Kidney capillary endothelial cell (primary cell): ENCODE results near the gene TM4SF1.
A peak's percentile ranks its signal among the peaks of the same experiment; 100 is the strongest.
"Not testable (repeated sequence)": the region's sequence is repeated elsewhere in the genome, so short reads cannot be mapped to it uniquely, and the experiment has no call there.

ENCODE experiments used
- DNase-seq: peaks from one replicate; pipeline ENCODE4 v3.0.0-alpha.2; 2018; ENCODE audit warnings: low spot score

Gene TM4SF1

DNA sequence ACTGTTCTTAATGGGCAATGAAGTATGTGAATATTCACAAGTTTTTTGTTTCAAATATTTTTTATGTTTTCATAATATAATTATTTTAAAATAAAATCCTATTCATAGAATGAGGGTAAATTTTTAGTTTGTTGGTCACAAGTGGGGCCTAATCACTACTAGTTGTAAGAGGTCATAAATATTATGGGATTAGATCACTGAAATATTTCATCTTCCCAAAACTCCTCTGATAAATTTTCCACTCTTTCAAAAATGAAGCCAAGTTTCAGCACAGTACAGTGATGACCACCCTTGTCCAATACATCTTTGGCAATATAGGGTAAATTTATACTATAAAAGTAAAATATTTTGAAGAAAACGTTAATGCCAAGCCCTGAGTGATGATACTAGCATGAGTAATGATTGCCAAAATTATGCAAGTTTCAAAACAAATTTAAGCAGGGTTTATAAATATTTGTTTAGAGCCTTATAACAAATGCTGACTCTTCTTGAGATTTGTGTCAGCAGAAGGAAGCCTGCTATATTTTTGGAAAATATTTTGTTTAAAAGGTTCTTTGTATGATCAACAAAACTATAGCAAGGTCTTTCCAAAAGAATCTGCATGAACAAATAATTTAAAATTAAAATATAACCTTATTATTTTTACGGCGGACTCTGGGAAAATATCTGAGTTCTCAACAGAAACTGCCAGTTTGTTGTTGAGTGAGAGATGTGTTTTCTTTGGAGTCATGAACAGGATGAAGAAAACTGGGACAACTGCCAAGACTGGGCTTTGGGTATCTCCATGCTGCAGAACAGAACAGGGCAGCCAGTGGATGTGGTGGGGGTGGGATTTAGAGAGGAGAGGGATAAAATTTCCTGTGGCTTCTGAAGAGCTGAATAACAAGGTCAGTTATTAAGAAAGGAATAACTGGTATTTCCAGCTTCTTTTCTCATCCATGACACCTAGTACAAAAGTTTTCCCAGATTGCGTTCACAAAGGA is 17.9 kb upstream of the TM4SF1 start:
- DNase-seq: no peak

DNA sequence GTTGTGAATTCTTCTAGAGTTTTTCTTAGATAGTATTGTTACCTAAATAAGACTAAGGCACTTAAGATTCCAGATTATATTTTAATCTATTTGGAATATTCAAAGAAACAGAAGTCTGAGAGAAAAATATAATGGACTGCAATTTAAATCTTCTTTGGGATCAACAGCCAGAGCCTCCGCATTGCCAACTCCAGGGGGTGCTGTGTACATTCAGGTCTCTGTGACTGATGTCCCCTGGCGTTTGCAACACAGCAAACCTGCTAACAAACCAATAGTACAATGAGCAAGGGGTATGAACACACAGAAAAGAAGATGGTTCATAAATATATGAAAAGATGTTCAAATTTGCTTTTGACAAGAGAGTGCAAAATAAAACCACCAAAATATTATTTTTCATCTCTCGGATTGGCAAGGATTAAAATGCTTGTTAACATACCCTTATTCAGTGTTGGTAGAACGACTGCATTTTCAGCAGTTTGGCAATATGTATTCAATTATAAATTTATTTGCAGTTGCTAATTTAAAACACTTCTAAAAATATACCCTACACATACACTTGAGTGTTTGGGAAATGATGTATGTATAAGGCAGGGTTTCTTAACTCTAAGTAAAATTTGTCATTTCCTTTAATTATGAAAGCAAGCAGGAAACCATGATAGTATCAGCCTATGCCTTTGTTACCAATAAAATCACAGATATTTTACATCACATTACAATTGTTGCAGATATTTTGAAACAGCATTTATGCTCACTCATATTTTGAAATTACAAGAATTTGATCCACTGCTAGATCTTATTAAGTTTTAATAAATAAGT is 16.1 kb upstream of the TM4SF1 start:
- DNase-seq: peak; percentile 84

DNA sequence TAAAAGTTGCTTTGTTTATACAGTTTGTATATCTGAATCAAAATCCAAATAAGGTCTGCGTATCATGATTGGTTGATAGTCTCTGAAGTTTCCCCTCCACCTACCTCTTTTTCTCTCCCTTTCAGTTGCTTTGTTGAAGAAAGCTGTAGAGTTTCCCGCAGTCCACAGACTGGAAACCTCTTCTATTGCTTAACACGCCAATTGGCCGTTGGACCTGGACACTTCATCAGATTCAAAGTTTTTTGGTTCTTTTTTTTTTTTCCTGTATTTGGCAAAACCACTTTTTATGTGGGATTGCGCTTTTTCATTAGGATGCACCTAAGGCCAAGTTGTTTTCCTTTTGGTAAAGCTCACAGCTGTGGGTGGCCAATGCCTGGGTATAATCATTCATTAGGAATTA is 14.5 kb upstream of the TM4SF1 start:
- no peak for DNase-seq

DNA sequence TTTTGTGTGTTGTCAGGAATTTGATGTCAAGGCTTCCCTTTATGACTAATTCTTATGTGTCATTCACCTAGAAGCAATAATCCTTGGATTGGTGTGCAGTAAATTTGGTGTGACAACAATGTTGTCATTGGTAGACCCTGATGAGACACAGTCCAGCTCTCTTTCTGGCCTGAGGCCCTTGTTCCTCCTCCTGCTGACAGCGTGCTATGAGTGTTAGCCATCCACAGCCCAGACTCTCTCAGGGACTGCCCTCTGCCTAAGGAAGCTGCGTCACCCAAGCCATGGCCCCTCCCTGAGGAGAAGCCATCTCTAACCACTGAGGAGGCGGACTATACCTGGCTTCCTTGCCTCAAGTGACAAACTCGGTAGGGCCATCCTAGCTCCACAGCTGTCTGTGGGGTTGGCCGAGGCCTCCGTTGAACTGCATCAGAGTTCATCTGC is 13.3 kb upstream of the TM4SF1 start:
- no peak for DNase-seq

DNA sequence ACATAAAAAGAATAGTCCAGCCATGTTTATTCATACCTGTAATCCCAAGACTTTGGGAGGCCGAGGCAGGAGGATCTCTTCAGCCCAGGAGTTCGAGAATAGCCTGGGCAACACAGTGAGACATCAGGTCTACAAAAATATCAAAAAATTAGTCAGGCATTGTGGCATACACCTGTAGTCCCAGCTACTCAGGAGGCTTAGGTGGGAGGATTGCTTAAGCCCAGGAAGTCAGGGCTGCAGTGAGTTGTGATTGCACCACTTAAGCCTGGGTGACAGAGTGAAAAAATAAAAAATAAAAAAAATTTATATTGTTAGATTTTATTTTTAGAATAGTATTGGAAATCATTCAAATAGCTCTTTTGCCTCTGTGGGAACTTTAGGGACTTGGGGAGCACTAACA is 12.8 kb upstream of the TM4SF1 start:
- no peak for DNase-seq

DNA sequence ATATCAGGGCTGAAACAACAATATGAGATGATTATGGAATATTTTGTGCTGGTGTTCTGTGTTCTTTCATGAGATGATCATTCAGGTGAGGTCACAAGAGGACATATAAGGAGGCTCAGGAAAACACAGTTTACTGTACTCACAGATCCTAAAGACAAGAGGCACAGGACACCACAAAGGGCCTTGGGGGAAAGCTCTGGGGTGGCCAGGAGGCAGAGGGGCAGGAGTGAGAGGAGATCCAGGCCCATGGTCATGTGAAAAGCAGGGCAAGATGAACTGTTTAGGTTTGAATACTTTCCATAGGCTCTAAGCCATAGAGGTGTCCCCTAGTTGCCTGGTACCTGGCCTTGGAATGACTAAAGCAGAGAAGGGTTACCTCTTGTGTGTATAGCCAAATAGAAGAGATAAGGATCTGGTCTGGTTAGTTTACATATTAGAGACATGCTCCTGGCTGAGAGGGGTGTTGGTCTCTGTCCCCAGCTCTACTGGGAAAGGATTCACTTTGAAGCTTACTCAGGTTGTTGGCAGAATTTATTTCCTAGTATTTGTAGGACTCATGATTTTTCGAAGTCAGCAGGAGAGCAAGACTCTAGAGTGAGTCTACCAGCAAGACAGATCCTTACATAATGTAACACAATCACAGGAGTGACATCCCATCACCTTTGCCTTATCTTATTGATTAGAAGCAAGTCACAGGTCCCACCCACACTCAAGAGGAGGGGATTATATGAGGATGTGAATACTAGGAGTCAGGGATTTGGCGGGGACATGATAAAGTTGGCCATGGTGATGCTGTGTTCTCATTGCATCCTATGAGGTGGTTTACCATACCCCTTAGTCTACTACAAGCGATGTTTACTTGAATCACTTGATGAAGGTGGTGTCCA is 11.3 kb upstream of the TM4SF1 start:
- no peak for DNase-seq

DNA sequence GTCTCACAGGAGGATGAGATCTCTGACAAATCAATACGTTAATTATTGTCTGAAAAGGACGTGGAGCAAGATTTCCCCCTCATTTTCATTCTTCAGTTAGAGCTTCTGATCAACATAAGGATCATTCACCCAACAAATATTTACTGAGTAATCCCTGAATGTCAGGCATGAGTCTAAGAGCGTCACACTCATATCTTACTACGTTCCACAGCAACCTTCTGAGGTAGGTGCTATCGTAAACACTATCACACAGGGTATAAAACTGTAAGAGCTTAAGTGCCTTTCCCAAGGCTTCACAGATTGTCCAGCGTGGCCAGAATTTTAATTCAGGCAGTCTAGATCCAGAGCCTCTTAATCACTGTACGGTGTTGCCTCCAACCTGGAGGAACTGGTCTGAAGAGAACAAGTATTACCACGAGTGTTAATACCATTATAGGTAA is 10.6 kb upstream of the TM4SF1 start:
- no peak for DNase-seq

DNA sequence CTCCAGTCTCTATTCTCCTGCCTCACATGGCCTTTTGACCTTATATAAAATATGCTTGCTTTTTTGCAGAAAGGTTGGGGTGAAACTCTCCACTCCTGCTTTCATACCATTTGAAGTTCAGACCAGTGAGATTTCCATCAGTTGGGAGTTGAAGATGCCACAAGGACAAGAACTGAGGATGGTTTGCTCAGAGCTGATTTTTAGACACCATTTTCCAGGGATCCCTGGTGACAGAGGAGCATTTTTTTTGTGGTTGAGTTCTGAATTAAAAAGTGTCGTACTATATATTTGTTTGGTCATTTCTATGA is 8.8 kb upstream of the TM4SF1 start:
- DNase-seq: no peak

DNA sequence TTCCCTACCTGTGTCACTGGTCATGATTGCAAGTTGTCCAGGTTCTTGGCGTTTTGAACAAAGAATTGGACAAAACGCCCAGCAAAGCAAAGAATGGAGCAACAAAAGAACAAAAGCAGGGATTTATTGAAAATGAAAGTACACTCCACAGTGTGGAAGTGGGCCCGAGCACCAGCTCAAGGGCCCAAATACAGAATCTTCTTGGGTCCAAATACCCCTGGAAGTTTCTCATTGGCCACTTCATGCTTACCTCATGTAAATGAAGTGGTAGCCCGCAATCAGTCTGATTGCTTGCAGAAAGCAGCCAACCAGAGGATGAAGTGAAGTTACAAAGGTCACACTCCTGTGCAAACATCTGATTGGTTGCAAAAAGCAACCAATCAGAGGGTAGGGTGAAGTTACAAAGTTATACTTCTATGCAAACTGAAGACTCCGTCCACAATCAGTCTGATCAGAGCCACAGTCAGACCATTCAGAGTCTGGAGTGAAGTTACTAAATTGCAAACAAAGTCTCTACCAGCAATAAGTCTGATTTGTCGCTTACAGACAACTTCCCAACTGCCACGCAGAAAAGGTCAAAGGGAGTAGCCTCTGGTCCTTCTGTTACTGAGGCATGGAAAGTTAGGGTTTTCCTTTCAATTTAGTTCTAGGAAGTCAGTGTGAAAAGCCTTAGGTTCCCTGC is 8.3 kb upstream of the TM4SF1 start:
- no peak for DNase-seq

DNA sequence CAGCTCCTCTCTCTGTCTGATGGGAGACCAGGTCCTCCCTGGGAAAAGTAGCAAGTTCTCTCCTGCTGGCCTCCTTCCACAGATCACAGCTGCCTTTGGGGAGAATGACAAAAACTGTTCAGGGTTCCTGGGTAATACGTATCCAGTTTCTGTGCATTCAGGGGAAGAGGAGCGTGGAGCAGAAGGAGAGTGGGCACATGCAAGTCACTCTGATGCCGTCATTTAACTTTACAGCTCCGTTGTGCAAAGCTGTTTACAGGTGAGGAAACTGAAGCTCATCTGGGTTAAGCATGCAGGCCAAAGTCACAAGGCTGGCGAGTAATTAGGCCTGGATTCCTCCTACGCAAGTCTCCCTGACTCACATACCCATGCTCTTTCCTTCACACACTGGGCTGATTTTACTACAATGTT is 7.5 kb upstream of the TM4SF1 start:
- no peak for DNase-seq

DNA sequence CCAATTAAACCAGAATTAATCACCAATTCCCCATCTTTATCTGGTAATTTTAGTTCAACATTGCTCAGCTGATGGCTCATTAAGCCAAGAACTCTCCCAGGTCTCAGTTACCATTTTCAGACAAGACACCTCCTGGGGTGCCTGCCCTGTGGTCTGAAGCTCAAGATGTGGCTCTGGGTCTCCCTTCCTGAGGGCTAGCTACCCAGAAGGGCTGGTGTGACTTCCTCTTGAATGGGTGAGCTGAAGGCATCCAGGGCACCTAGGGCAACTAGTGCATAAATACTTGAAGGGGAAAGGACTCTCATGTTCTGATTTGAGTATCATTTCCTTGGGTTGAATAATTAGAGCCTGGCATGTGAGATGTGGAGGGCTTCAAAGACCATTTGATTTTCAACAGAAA is 6.7 kb upstream of the TM4SF1 start:
- no peak for DNase-seq

DNA sequence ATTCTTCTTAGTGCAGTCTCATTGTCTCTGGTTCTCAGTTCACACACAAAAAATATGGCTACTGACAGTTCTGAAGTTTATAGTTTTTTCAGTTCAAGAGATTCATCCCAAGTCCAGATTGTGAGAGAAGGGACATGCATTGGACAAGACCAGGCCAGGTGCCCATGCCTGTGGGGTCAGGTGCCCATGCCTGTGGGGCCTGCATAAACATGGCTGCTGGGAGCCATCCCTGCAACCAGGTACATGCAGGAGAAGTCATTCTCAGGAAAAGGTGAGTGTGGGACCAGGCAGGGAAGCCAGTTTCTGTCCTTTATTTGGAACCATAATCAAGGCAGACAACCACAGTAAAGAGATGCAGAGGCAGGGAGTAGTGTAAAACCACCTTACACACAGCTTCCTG is 6.3 kb upstream of the TM4SF1 start:
- DNase-seq: no peak

DNA sequence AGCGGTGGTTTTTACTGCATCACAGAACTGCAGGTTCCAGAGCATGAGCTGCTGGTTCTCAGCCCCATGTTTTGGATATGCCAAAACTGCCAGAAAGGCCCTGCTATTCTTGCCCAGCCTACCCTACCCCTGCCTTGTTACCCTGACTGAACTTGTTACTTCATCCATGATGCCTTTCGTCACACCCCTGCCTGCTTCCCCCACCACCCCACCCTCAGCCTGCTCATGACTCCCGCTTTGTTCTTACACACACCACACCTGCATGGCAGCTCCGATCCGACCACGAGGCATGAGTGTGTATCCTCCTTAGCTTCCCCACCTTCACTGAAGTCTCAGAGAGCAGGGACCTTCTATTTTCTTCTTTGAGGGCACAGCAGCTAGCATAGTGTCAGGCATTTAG is 5.1 kb upstream of the TM4SF1 start:
- DNase-seq: no peak

DNA sequence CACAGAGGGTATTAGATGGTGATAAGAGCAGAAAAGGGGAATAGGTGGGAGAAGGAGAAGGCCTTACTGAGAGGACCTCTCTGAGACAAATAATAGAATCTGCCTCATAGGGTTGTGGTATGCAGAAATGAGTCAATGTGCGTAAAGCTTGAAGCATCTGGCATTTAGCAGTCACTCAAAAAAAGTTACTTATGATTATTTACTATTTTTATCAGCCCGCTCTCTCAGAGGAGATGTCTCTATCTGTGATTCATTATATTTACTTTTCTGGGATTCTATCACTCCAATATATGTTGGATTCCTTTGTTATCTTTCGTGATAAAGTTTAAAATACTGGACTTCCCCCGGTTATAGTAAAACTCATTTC is 4.6 kb upstream of the TM4SF1 start:
- DNase-seq: no peak

DNA sequence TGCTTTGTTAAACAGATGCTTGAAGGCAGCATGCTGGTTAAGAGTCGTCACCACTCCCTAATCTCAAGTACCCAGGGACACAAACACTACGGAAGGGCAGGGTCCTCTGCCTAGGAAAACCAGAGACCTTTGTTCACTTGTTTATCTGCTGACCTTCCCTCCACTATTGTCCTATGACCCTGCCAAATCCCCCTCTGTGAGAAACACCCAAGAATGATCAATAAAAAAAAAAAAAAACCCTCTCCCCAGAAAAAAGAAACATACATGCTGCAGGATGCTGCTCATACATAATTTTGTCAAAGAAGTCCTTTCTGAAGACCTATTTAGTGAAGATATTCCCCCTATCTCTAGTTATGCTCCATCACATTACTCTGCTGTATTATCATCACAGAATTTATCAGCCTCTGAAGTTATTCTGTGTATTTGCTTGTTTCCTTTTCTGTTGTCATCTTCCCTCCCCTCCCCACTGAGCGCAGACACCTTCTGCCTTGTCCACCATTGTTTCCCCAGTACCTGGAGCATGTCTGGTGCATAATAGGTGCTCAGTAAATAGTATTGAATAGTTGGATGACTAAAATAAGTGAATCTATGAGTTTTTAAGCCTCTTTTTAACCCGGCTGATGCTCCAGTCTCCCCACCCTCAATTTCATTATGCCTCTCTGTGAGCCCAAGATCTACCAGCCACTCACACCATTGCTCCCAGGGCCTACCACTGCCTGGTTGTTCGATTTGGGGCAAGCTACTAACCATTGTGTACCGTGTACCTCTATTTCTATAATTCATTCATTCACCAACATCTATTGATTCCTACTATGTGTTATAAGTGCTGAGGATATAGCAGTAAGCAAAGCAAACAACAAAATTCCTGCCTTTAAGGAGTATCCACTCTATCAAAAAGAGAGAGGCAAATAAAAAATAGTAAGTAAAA is 4.0 kb upstream of the TM4SF1 start:
- DNase-seq: no peak

DNA sequence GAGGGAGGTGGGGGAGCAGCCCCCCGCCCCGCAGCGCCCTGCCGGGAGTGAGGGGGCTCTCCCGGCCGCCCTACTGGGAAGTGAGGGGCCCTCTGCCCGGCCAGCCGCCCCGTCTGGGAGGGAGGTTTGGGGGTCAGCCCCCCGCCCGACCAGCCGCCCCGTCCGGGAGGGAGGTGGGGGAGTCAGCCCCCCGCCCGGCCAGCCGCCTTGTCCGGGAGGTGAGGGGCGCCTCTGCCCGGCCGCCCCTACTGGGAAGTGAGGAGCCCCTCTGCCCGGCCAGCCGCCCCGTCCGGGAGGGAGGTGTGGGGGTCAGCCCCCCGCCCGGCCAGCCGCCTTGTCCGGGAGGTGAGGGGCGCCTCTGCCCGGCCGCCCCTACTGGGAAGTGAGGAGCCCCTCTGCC is 2.8 kb upstream of the TM4SF1 start:
- DNase-seq: not testable (repeated sequence)

DNA sequence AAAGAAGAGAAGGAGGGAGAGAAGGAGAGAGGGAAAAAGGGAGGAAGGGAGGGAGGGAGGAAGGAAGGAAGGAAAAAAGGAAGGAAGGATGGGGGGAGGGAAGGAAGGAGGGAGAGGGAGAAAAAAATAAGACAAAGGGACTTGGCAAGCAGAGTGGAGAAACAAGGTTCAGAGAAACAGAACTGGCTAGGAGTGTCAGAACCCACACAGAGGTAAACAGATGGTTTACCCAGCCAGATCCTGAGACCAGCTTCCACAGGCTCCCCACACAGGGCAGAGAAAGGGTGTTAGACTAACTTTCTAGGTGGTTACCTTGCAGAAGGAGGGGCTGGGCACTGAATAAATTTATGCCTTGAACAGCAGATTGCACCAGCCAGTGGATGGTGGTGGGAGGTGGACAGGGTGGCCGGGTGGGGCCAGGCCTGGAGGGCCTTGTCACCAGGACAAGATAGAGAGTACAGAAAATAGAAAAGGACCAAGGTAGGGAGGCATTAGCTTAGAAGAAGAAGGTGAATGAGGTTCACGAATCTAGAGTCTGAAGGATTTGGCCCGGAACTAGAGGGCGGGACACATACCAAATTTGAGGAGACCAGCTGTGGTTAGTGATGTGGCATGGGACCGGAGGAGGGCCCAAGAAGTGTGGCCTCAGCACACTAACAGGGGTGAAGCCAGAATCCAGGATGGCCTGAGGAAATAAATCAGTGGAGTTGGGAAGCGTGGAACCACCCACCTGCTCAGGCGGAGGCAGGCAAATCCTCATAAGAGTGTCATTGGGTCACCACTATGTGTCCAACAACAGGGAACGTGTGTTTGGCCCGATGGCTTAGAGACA is 1.2 kb upstream of the TM4SF1 start:
- DNase-seq: no peak

DNA sequence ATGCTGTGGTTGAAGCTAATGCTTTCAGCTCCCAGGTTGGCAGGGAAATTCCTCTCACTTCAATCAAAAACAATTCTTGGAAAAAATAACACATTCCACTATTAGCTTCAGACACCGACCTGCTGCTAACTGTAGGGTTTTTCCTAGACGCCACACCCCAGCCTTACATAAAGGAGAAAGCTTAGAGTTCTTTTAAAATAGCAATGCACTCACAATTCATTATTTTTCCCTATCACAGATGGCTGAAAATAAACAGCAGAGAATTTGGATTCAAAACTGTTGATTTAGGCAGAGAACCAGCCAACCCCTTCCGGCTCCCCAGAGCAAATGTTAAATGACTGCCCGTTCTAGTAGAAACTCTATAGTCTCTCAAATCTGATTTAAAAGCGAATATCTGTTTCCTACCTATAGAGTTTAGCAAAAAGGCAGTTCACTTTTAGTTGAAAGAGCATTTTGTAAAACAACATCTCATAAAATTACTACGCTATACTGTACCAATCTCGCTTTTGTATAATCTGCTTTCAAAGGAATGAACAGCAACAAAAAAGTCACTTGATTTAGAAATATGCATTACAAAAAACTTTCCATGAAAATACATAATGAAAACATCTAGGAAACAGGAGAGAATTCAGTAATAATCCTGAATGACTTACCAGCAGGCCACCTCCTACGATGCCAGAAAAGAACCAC is 586 bp downstream of the TM4SF1 start:
- DNase-seq: no peak
